NOMO-1 treated with dmso at 0.1 percent for 144 hours (cell line): ENCODE data around the gene SPTLC1.
"Not testable (repeated sequence)": the region's sequence is repeated elsewhere in the genome, so short reads cannot be mapped to it uniquely, and the experiment has no call there.

Source experiments
- DNase-seq: peaks from one replicate; lab custom pipeline; 2025; ENCODE audit not compliant: unreplicated experiment; lab: John Stamatoyannopoulos, UW

The SPTLC1 gene

DNA sequence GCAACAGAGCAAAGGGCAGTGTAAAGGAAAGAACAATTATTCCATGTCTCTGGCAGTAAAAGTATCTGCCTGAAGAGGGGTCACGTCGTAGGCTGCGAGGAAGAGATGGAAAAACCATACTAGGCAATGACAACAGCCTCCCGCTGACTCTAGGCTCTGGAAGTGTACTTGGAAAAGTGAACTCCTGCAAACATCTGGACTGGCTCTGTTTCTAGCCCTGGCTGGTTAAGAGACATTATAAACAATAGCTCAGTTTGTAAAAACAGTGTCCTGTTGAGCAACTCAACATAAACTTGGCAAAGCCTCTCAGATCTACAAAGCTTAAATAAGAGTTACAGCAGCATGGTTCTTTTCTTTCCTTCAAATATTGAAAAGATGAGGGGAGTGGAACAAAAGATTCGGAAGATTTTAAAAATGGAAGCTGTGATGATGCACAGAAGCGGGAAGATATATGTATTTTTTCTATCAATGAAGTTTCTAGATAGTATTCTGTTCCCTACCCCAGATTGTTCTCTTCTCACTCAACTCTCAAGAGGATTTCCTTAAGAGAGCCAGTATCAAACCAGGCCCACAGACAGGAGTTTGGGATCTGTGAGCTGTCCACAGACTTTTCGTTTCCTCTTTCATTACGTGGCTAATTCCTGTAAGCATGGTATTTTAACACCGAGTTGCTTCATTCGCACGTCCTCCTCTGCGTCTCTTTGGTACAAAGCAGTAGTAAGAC, 79.4 kb downstream of the SPTLC1 start:
- no peak for DNase-seq

- DNase-seq: no peak
Observed at GRCh38 chr9:92035146-92035545, 80.1 kb downstream of the SPTLC1 start.

DNA sequence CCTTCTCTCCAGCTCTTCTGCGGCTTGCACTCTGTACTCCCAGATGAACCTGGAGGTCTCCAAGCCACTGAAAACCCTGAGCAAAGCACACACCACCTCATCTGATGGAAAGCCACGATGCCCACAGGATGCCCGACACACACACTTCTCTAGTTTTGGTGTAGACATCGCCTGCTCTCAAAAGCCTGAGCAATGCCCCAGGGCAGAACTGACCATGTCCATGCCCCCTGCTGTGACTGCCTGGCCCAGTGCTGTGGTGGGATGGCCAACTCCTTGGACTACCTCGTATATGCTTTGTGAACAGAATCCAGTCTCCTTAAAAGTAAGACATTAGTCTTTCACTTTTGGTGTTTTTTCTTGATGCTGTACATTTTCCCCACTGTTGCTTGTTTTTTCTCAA, 81.2 kb downstream of the SPTLC1 start:
- no peak for DNase-seq

DNA sequence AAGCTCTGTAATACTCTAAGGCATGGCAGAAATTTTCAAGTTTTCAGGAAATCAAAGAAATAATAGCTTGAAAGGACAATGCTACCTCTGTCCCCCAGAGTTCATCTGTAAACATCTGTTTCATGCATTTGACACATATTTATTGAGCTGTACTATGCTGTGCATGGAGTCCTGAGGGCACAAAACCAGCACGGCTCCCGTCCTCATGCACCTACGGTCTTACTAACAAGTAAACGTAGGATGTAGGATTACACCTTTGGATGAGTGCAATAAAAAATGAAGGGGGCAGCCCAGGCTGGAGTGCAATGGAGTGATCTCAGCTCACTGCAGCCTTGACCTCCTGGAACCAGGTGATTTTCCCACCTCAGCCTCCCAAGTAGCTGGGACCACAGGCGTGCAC, 81.9 kb downstream of the SPTLC1 start:
- DNase-seq: no peak

DNA sequence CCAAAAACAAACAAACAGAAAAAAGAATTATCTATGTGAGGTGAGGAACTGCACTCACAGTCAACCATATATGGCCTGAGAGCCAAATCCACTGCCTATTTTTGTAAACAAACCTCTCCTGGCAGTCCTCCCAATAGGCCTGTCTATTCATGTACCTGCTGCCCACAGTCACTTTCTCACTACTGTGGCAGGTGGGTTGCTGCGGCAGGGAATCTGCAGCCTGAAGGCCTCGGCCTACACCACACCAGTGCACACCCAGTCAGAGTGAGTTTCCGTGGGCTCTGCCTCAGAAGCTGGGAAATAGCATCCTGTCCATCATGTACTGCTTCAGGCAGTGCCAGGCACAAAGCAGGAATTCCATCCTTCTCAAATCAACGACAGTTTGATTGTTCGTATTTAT, 82.3 kb downstream of the SPTLC1 start:
- DNase-seq: no peak

- no peak for DNase-seq
Observed at GRCh38 chr9:92030367-92030766, 84.8 kb downstream of the SPTLC1 start.

DNA sequence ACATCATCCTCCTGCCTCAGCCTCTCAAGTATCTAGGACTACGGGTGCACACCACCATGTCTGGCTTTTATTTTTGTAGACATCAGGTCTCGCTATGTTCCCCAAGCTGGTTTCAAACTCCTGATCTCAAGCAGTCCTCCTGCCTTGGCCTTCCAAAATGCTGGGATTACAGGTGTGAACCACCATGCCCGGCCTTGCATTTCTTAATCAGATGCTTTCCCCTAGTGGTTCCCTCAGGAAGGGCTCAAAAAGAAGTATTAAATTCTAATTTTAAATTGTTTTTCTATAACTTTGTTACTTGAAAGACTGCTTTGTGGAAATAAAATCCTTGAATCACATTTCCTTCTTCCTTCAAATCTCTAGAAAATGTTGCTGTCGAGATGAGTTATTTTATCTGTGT, 85.7 kb downstream of the SPTLC1 start:
- no peak for DNase-seq

DNA sequence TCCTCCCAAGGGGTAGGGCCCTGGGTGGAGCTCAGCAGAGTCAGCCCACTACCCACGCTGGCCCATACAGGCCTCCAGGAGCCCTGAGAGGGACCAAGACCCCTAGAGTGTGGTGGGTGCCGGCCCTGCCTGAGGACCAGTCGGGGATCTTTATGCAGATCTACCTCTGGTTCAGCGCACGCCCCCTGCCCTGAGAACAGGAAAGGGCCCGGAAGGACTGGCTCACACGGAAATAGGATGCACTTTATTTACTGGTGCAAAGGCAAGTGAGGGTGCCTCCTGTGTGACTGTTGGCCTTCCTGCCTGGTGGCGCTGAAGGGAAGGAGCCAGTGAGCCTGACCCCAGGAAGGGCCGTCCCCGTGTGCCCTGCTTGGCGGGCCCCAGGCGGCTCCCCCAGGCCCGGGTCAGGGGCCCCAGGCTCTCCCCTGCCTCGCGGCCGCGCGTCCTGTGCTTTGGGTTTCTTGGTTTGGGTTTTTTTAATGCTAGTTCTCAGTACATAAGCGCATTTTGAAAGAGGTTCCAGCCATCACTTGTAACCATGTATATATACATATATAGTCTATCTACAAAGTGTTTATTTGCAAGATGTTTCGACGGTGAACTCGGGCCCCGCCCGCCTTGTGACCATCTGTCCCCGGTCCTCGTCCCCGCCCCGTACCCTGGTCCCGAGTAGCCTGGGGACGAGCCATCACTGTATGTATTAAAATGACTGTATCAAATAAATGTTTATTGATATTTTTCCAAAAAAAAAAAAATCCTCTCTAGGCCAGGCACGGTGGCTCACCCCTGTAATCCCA, 88.8 kb downstream of the SPTLC1 start:
- no peak for DNase-seq

DNA sequence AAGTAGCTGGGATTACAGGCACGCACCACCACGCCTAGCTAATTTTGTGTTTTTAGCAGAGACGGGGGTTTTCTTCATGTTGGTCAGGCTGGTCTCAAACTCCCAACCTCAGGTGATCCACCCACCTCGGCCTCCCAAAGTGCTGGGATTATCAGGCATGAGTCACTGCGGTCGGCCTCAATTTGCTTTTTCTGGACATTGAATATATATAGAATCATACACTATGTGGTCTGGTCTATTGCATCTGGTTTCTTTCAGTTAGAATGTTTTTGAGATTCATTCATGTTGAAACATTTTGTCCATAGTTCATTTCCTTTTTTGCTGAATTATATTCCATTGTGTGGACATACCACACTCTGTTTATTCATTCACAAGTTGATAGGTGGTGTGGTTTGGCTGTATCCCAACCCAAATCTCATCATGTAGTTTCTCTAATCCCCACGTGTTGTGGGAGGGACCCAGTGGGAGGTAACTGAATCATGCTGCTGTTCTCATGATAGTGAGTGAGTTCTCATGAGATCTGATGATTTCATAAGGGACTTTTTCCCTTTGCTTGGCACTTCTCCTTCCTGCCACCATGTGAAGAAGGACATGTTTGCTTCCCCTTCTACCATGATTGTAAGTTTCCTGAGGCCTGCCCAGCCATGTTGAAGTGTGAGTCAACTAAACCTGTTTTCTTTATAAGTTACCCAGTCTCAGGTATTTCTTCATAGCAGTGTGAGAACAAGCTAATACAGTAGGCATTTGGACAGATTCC, 93.2 kb downstream of the SPTLC1 start:
- not testable (repeated sequence) for DNase-seq

DNA sequence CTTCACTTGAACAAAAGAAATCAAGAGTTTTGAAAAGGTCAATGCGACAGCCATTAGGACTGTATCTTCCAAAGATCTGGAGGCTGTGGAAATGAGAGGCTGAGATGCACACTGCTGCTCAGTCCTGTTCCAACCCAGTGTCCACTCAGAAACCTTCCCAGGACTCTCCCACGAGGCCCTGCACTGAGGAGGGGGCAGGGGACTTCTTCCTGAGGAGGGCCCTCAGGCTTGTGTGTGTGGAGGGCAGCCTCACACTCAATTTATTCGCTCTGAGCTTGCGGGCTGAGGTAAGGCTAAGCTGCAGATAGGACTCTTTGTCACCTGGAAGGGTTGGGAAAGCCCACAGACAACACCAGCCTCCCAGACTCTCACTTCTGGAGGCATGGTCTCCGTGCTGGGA, 95.6 kb downstream of the SPTLC1 start:
- no peak for DNase-seq

- DNase-seq: peak; percentile 2
Observed at GRCh38 chr9:92010705-92011536, 104.3 kb downstream of the SPTLC1 start.

DNA sequence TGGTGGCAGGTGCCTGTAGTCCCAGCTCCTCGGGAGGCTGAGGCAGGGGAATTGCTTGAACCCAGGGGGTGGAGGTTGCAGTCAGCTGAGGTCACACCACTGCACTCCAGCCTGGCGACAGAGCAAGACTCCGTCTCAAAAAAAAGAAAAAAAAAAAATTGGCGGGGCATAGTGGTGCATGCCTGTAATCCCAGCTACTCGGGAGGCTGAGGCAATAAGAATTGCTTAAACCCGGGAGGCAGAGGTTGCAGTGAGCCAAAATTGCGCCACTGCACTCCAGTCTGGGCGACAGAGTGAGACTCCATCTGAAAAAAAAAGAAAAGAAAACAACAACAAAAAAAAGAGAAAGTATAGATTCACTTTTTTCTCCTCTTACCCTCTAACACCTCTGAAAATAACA, 105.0 kb downstream of the SPTLC1 start:
- DNase-seq: not testable (repeated sequence)

GRCh38 chr9:92008041-92008440, 107.2 kb downstream of the SPTLC1 start:
- no peak for DNase-seq

DNA sequence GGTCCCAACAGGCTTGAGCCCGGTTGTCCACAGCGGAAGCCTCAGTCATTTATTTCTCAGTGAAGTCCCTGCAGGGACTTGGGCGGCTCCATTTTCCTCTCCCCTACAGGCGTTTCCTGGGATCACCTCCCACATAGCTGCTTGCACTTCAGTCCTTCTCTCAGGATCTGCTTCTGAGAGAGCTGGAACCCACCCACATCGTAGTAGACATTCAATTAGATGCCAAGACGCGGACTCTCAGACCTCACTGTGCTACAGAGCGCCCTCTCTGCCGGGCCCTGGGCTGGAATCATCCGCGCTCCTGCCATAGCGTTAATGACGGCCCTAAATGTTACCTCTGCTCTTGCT, 111.2 kb downstream of the SPTLC1 start:
- no peak for DNase-seq

- DNase-seq: no peak
Observed at GRCh38 chr9:92003308-92004044, 111.7 kb downstream of the SPTLC1 start.

- DNase-seq: not testable (repeated sequence)
Observed at GRCh38 chr9:92001948-92002347, 113.3 kb downstream of the SPTLC1 start.

- DNase-seq: no peak
Observed at GRCh38 chr9:92001244-92001643, 114.0 kb downstream of the SPTLC1 start.

GRCh38 chr9:91995000-91995655, 120.1 kb downstream of the SPTLC1 start:
- no peak for DNase-seq

DNA sequence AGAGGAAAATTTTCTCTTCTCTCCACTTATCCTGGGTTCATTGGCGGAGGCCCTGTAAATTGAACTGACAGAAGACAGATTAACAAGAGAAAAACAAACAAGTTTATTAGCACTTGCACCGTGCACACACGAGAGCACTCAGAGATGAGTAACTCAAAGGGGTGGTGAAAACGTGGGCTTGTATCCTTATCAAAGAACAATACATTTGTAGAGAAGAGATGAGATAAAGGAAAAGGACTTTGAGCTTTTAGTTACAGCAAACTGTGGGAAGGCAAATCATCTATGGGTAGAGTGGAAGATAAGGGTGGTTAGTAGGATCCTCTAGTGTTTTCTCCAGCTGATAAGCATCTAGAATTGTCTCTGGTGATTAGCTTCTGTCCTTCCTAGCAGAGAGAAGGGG, 120.8 kb downstream of the SPTLC1 start:
- DNase-seq: no peak
